GM08714 (cell line): ENCODE data around the gene LARP1B.
A peak's percentile ranks its signal among the peaks of the same experiment; 100 is the strongest.
"Not testable (repeated sequence)": the region's sequence is repeated elsewhere in the genome, so short reads cannot be mapped to it uniquely, and the experiment has no call there.

ENCODE experiments used
- H3K4me3 ChIP-seq: fragments of 200-500 bp; sonication (Bioruptor generic); 2 replicates; pipeline ENCODE4 v1.5.1; 2014; ENCODE audit warnings: mild to moderate bottlenecking, low read length, inconsistent platforms
- ZNF274 ChIP-seq: IDR thresholded peaks from 2 replicates; pipeline ENCODE4 v1.6.1; 2012; ENCODE audit warnings: mild to moderate bottlenecking, low read depth, low read length

Gene LARP1B

DNA sequence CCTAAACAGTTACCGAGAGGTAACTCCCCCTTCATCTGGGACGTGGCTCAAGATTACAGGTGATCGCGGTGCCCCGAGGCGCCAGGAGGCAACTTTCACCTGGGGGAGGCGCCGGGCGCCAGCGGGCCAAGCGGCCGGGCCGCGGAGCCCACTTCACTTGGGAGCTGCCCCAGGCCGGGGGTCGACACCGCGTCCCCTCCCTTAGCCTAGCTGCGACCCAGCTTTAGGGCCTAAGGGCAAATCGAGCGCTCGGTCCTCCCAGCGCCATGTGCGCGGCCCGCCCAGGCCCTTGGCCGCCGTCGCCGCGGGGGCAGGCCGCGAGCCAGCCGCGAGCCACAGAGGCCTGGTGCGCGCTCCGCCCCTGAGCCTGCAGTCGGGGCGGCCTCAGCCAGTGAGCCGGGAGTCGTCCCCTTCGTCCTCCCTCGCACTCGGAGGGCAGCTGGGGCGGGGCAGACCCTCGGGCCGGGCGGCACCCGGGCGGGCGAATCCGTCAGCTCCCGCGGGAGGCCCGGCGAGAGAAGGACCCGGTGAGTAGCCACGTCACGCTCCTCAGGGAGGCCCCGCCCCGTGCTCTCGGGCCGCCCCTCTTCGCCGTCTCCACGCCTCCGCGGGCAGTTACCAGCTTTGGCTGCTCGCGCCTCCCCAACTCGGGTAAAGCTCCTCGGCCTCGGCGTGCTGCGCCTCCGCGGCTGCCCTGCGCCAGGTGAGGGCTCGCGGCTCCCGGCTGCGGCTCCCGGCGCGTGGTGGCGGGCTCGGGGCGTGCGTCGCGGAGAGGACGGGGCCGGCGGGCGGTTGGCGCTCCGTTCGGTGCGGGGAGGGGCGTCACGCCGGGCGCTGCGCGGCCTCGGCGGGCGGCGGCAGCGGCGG lies at the start of gene LARP1B:
LARP1B (plus strand) TSS at position 614 of the 867 bp plus-strand sequence. CDS start 13,640 bp downstream, outside the sequence.
- TF ChIP-seq ZNF274 = no peak
- peak within 1 kb of the TSS; percentile 74 for H3K4me3 ChIP-seq

DNA sequence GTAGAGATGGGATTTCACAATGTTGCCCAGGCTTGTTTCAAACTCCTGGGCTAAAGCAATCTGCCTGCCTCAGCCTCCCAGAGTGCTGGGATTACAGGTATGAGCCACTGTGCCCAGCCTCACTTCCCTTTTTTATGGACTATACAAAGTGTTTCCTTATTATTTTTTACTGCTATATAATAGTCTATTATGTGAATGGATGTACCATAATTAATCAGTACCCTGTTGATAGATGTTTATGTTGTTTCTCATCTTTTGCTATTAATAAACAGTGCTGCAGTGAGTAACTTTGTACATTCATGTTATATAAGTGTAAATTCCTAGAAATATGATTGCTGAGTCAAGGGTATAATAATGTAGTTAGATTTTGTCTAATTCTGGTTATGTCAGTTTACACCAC lies 35.8 kb upstream of the LARP1B start:
- TF ChIP-seq ZNF274 = no peak

GRCh38 chr4:128029907-128030306 lies 31.2 kb upstream of the LARP1B start:
- TF ChIP-seq ZNF274 = no peak
- no peak overlapping the region for H3K4me3 ChIP-seq

More for the DNA sequence above, 35.8 kb upstream of the LARP1B start:
- no peak overlapping the region for H3K4me3 ChIP-seq

GRCh38 chr4:128031756-128032384 lies 29.2 kb upstream of the LARP1B start:
- TF ChIP-seq ZNF274 = no peak
- no peak overlapping the region for H3K4me3 ChIP-seq

GRCh38 chr4:128039568-128039967 lies 21.5 kb upstream of the LARP1B start:
- TF ChIP-seq ZNF274 = no peak
- no peak overlapping the region for H3K4me3 ChIP-seq

DNA sequence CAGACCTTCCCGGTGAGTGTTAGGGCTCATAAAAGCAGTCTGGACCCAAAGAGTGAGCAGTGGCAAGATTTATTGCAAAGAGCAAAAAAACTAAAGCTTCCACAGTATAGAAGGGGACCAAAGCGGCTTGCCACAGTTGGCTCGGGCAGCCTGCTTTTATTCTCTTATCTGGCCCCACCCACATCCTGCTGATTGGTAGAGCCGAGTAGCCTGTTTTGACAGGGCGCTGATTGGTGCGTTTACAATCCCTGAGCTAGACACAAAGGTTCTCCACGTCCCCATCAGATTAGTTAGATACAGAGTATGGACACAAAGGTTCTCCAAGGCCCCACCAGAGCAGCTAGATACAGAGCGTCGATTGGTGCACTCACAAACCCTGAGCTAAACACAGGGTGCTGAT lies 14.1 kb upstream of the LARP1B start:
- not testable (repeated sequence) for H3K4me3 ChIP-seq

- H3K4me3 ChIP-seq = not testable (repeated sequence)
Observed at GRCh38 chr4:128047514-128047913, 13.6 kb upstream of the LARP1B start.

GRCh38 chr4:128051229-128051628 lies 9.9 kb upstream of the LARP1B start:
- not testable (repeated sequence) for H3K4me3 ChIP-seq

- not testable (repeated sequence) for H3K4me3 ChIP-seq
Observed at GRCh38 chr4:128054907-128055306, 6.2 kb upstream of the LARP1B start.

- not testable (repeated sequence) for H3K4me3 ChIP-seq
Observed at GRCh38 chr4:128055441-128056206, 5.5 kb upstream of the LARP1B start.

- TF ChIP-seq ZNF274 = no peak
- no peak overlapping the region for H3K4me3 ChIP-seq
Observed at GRCh38 chr4:128056396-128056795, 4.7 kb upstream of the LARP1B start.

- no peak for TF ChIP-seq ZNF274
- H3K4me3 ChIP-seq = peak overlapping the region; percentile 74
Observed at GRCh38 chr4:128060121-128060698, 902 bp upstream of the LARP1B start.

DNA sequence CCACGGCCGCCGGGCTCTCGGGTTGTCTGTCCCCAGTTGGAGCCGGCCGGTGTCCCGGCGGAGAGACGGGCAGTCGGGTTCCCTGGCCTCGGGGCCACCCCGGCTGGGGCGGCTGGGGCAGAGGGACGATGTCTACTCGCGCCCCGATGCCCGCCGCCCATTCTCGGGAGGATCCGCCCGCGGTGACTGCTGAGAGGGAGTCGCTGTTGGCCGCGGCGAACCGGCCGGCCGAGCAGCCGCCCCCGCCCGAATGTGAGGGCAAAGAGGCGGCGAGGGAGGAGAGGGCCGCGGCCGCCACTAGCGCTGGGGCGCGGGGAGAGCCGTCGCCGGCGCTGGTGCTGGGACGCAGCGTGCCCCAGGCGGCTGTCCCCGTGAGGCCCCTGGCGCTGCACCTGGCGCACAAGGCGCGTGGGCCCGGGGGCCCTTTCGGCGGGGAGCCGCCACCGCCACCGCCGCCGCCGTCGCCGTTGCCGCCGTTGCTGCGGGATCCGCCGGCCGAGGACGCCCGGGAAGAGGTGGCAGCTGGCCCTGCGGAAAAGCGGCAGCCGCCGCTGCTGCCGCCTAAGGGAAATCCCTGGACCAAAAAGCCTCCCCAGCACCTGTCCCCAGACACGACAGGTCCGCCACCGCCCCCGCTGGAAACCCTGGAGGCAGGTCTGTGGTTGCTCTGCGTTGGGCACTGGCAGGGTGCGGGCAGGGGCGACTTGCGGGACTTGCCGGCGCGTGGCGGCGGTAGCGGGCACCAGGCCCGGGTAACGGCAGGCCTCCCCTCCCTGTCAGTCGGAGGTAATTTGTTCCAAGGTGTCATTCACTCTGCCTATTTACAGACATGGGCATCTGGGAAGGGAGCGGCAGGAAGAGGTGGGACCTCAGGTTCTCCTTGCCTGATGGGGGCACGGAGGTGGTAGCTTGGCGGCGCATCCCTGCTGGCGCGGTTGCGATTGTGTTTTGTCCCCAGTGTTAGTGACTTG lies 739 bp downstream of the LARP1B start:
- H3K4me3 ChIP-seq = peak overlapping the region; percentile 74
- no peak for TF ChIP-seq ZNF274

DNA sequence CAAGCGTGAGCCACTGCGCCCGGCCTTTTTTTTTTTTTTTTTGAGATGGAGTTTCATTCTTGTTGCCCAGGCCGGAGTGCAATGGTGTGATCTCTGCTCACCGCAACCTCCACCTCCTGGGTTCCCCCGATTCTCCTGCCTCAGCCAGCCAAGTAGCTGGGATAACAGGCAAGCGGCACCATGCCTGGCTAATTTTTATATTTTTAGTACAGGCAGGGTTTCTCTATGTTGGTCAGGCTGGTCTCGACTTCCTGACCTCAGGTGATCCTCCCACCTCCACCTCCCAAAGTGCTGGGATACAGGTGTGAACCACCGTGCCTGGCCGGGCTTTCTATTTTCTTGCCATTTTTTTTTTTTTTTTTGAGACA lies 5.3 kb downstream of the LARP1B start:
- not testable (repeated sequence) for H3K4me3 ChIP-seq
